ENCODE measurements around the gene IL17RE.

The IL17RE gene

GRCh38 chr3:9945358-9945757 lies 42.7 kb downstream of the IL17RE start:
- Mint-ChIP-seq H3K9me3 (no peaks in the 10 kb centered on the region), H3K27ac (peak overlapping the region; percentile 67), H3K4me1 (ENCODE audit: low read depth) (peaks cover 10% of the 10 kb centered on the region), H3K4me3 (peak overlapping the region; percentile 65), H3K36me3 (ENCODE audit: low read depth) (peaks cover 51% of the 10 kb centered on the region), H3K27me3 (no peaks in the 10 kb centered on the region)
- DNase-seq, result no peak

GRCh38 chr3:9946112-9947024 lies 43.7 kb downstream of the IL17RE start:
- peaks cover 44% of the 10 kb centered on the region for H3K36me3 Mint-ChIP-seq (ENCODE audit: low read depth)
- H3K27me3 Mint-ChIP-seq, result no peaks in the 10 kb centered on the region
- peak overlapping the region; percentile 85 for H3K4me3 Mint-ChIP-seq
- H3K27ac Mint-ChIP-seq, result peak overlapping the region; percentile 92
- no peaks in the 10 kb centered on the region for H3K9me3 Mint-ChIP-seq
- H3K4me1 Mint-ChIP-seq (ENCODE audit: low read depth), result peaks cover 19% of the 10 kb centered on the region
- DNase-seq, result peak; percentile 88

- Mint-ChIP-seq H3K27ac (no peak overlapping the region), H3K4me3 (no peak overlapping the region), H3K27me3 (no peaks in the 10 kb centered on the region), H3K36me3 (ENCODE audit: low read depth) (peaks cover 40% of the 10 kb centered on the region), H3K4me1 (ENCODE audit: low read depth) (peaks cover 23% of the 10 kb centered on the region), H3K9me3 (no peaks in the 10 kb centered on the region)
- no peak for DNase-seq
These were observed 44.7 kb downstream of the IL17RE start for GRCh38 chr3:9947025-9947995.

- H3K9me3 Mint-ChIP-seq, result no peaks in the 10 kb centered on the region
- H3K27ac Mint-ChIP-seq, result no peak overlapping the region
- no peak overlapping the region for H3K4me3 Mint-ChIP-seq
- peaks cover 33% of the 10 kb centered on the region for H3K36me3 Mint-ChIP-seq (ENCODE audit: low read depth)
- no peak for DNase-seq
- H3K27me3 Mint-ChIP-seq, result no peaks in the 10 kb centered on the region
- H3K4me1 Mint-ChIP-seq (ENCODE audit: low read depth), result peaks cover 23% of the 10 kb centered on the region
These were observed 45.9 kb downstream of the IL17RE start for GRCh38 chr3:9948586-9948985.

- Mint-ChIP-seq H3K36me3 (ENCODE audit: low read depth) (peaks cover 27% of the 10 kb centered on the region), H3K4me3 (no peak overlapping the region), H3K4me1 (ENCODE audit: low read depth) (peaks cover 23% of the 10 kb centered on the region), H3K27me3 (no peaks in the 10 kb centered on the region), H3K27ac (no peak overlapping the region), H3K9me3 (no peaks in the 10 kb centered on the region)
- DNase-seq, result no peak
These were observed 46.5 kb downstream of the IL17RE start for GRCh38 chr3:9949115-9949514.

GRCh38 chr3:9949626-9950025 lies 47.0 kb downstream of the IL17RE start:
- no peak for DNase-seq
- no peak overlapping the region for H3K4me3 Mint-ChIP-seq
- peaks cover 22% of the 10 kb centered on the region for H3K36me3 Mint-ChIP-seq (ENCODE audit: low read depth)
- H3K9me3 Mint-ChIP-seq, result no peaks in the 10 kb centered on the region
- no peaks in the 10 kb centered on the region for H3K27me3 Mint-ChIP-seq
- H3K27ac Mint-ChIP-seq, result no peak overlapping the region
- H3K4me1 Mint-ChIP-seq (ENCODE audit: low read depth), result peaks cover 23% of the 10 kb centered on the region

- H3K4me1 Mint-ChIP-seq (ENCODE audit: low read depth), result peaks cover 17% of the 10 kb centered on the region
These were observed 48.5 kb downstream of the IL17RE start for GRCh38 chr3:9951126-9951525.

GRCh38 chr3:9951598-9951961 lies 48.9 kb downstream of the IL17RE start:
- peaks cover 13% of the 10 kb centered on the region for H3K36me3 Mint-ChIP-seq (ENCODE audit: low read depth)
- H3K9me3 Mint-ChIP-seq, result no peaks in the 10 kb centered on the region
- DNase-seq, result no peak
- peaks cover 15% of the 10 kb centered on the region for H3K4me1 Mint-ChIP-seq (ENCODE audit: low read depth)
- peak overlapping the region; percentile 77 for H3K27ac Mint-ChIP-seq
- H3K27me3 Mint-ChIP-seq, result no peaks in the 10 kb centered on the region
- peak overlapping the region; percentile 81 for H3K4me3 Mint-ChIP-seq

More at GRCh38 chr3:9951126-9951525, 48.5 kb downstream of the IL17RE start:
- DNase-seq, result no peak
- H3K27me3 Mint-ChIP-seq, result no peaks in the 10 kb centered on the region
- H3K36me3 Mint-ChIP-seq (ENCODE audit: low read depth), result peaks cover 15% of the 10 kb centered on the region
- no peaks in the 10 kb centered on the region for H3K9me3 Mint-ChIP-seq
- H3K27ac Mint-ChIP-seq, result peak overlapping the region; percentile 77
- peak overlapping the region; percentile 81 for H3K4me3 Mint-ChIP-seq

- DNase-seq, result peak; percentile 78
- Mint-ChIP-seq H3K27ac (peak within 1 kb of the TSS; percentile 77), H3K36me3 (ENCODE audit: low read depth) (peaks cover 13% of the 10 kb centered on the region), H3K4me3 (peak within 1 kb of the TSS; percentile 81), H3K9me3 (no peaks in the 10 kb centered on the region), H3K27me3 (no peaks in the 10 kb centered on the region), H3K4me1 (ENCODE audit: low read depth) (peaks cover 15% of the 10 kb centered on the region)
These were observed 49.5 kb downstream of the IL17RE start, which contains the start of gene PRRT3 for GRCh38 chr3:9951962-9952805. Gene PRRT3, minus strand, starts transcription at chr3:9952408. Its CDS starts 2,293 bp downstream, at chr3:9950115.

GRCh38 chr3:9955067-9955502 lies 52.4 kb downstream of the IL17RE start:
- H3K27ac Mint-ChIP-seq, result no peak overlapping the region
- DNase-seq, result no peak
- H3K9me3 Mint-ChIP-seq, result no peaks in the 10 kb centered on the region
- H3K4me3 Mint-ChIP-seq, result no peak overlapping the region
- no peaks in the 10 kb centered on the region for H3K27me3 Mint-ChIP-seq
- H3K36me3 Mint-ChIP-seq (ENCODE audit: low read depth), result peaks cover 2% of the 10 kb centered on the region
- peaks cover 18% of the 10 kb centered on the region for H3K4me1 Mint-ChIP-seq (ENCODE audit: low read depth)

- H3K27me3 Mint-ChIP-seq, result no peaks in the 10 kb centered on the region
- no peaks in the 10 kb centered on the region for H3K9me3 Mint-ChIP-seq
- H3K27ac Mint-ChIP-seq, result peak overlapping the region; percentile 0
- H3K36me3 Mint-ChIP-seq (ENCODE audit: low read depth), result peaks cover 2% of the 10 kb centered on the region
- H3K4me3 Mint-ChIP-seq, result no peak overlapping the region
- H3K4me1 Mint-ChIP-seq (ENCODE audit: low read depth), result peaks cover 13% of the 10 kb centered on the region
- no peak for DNase-seq
These were observed 53.1 kb downstream of the IL17RE start for GRCh38 chr3:9955611-9956352.

- no peak for DNase-seq
- H3K27ac Mint-ChIP-seq, result no peak overlapping the region
- peaks cover 7% of the 10 kb centered on the region for H3K36me3 Mint-ChIP-seq (ENCODE audit: low read depth)
- no peaks in the 10 kb centered on the region for H3K9me3 Mint-ChIP-seq
- H3K4me1 Mint-ChIP-seq (ENCODE audit: low read depth), result peaks cover 3% of the 10 kb centered on the region
- no peaks in the 10 kb centered on the region for H3K27me3 Mint-ChIP-seq
- no peak overlapping the region for H3K4me3 Mint-ChIP-seq
These were observed 54.6 kb downstream of the IL17RE start for GRCh38 chr3:9957214-9957613.

GRCh38 chr3:9965200-9965875 lies 62.7 kb downstream of the IL17RE start:
- Mint-ChIP-seq H3K36me3 (ENCODE audit: low read depth) (peaks cover 68% of the 10 kb centered on the region), H3K4me1 (ENCODE audit: low read depth) (no peaks in the 10 kb centered on the region), H3K9me3 (no peaks in the 10 kb centered on the region), H3K27me3 (no peaks in the 10 kb centered on the region), H3K4me3 (no peak overlapping the region), H3K27ac (no peak overlapping the region)
- no peak for DNase-seq
